Activated CD4-positive, alpha-beta T cell treated with anti-CD3 and anti-CD28 coated beads for 4 hours (primary cell): ENCODE data around the gene PI4KA.
"Not testable (repeated sequence)": the region's sequence is repeated elsewhere in the genome, so short reads cannot be mapped to it uniquely, and the experiment has no call there.

Source experiments
- DNase-seq, 2 donors: peaks; one replicate each; pipeline ENCODE4 v3.0.0-alpha.2; 2020

PI4KA gene

GRCh38 chr22:20858615-20859416, at the start of gene PI4KA, which contains the start of gene SNAP29:
Gene PI4KA (minus strand): TSS chr22:20858811. CDS start chr22:20858725, 86 bp downstream.
Gene SNAP29 (plus strand): TSS chr22:20859007. CDS start chr22:20859111, 104 bp downstream.
- DNase-seq, result peak; percentile 95 to 97

- DNase-seq, result no peak
Observed at GRCh38 chr22:20906387-20906767, 47.8 kb upstream of the PI4KA start.

- no peak for DNase-seq
Observed at GRCh38 chr22:20905415-20906386, 47.1 kb upstream of the PI4KA start.

GRCh38 chr22:20904980-20905355, 46.4 kb upstream of the PI4KA start:
- DNase-seq, result no peak

- no peak for DNase-seq
Observed at GRCh38 chr22:20904008-20904979, 45.7 kb upstream of the PI4KA start.

GRCh38 chr22:20903093-20903492, 44.5 kb upstream of the PI4KA start:
- DNase-seq, result no peak

GRCh38 chr22:20901093-20902033, 42.8 kb upstream of the PI4KA start:
- DNase-seq, result not testable (repeated sequence)

- DNase-seq, result no peak
Observed at GRCh38 chr22:20899827-20900423, 41.3 kb upstream of the PI4KA start.

- not testable (repeated sequence) for DNase-seq
Observed at GRCh38 chr22:20897737-20898136, 39.1 kb upstream of the PI4KA start.

GRCh38 chr22:20890975-20891374, 32.4 kb upstream of the PI4KA start:
- no peak for DNase-seq

- no peak for DNase-seq
Observed at GRCh38 chr22:20889904-20890540, 31.4 kb upstream of the PI4KA start.

GRCh38 chr22:20889025-20889704, 30.6 kb upstream of the PI4KA start:
- no peak for DNase-seq

- no peak for DNase-seq
Observed at GRCh38 chr22:20887375-20887774, 28.8 kb upstream of the PI4KA start.

GRCh38 chr22:20885557-20886323, 27.1 kb upstream of the PI4KA start:
- peak; percentile 20 to 24 for DNase-seq

GRCh38 chr22:20885017-20885556, 26.5 kb upstream of the PI4KA start:
- no peak for DNase-seq

GRCh38 chr22:20884454-20884853, 25.8 kb upstream of the PI4KA start:
- DNase-seq, result no peak

- DNase-seq, result no peak
Observed at GRCh38 chr22:20882855-20883254, 24.2 kb upstream of the PI4KA start.
